Coronary artery (tissue), 2 donors: Measurements from ENCODE around the gene MBLAC1.

Source experiments
- DNase-seq: peaks from one replicate; pipeline ENCODE4 v3.0.0-alpha.2; 2017; ENCODE audit warnings: low spot score
- H3K27ac ChIP-seq, 2 donors: fragments of 200-600 bp; sonication (generic); one replicate each; pipeline ENCODE4 v1.5.1; 2016 to 2019
- H3K4me3 ChIP-seq: fragments of 200-600 bp; sonication (generic); 2 replicates; pipeline ENCODE4 v1.5.1; 2016; ENCODE audit warnings: mild to moderate bottlenecking, moderate library complexity
- TF ChIP-seq, protein P1 (sequence below): fragments of 200-600 bp; sonication (generic); IDR thresholded peaks from one replicate; pipeline ENCODE4 v1.5.1; 2019; ENCODE audit warnings: antibody characterized with exemption

MBLAC1 gene

GRCh38 chr7:100091411-100092181, 35.2 kb upstream of the MBLAC1 start:
- no peak overlapping the region for H3K27ac ChIP-seq
- TF ChIP-seq, protein P1, sequence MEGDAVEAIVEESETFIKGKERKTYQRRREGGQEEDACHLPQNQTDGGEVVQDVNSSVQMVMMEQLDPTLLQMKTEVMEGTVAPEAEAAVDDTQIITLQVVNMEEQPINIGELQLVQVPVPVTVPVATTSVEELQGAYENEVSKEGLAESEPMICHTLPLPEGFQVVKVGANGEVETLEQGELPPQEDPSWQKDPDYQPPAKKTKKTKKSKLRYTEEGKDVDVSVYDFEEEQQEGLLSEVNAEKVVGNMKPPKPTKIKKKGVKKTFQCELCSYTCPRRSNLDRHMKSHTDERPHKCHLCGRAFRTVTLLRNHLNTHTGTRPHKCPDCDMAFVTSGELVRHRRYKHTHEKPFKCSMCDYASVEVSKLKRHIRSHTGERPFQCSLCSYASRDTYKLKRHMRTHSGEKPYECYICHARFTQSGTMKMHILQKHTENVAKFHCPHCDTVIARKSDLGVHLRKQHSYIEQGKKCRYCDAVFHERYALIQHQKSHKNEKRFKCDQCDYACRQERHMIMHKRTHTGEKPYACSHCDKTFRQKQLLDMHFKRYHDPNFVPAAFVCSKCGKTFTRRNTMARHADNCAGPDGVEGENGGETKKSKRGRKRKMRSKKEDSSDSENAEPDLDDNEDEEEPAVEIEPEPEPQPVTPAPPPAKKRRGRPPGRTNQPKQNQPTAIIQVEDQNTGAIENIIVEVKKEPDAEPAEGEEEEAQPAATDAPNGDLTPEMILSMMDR: no peak
- no peak for DNase-seq
- H3K4me3 ChIP-seq: no peak overlapping the region

DNA sequence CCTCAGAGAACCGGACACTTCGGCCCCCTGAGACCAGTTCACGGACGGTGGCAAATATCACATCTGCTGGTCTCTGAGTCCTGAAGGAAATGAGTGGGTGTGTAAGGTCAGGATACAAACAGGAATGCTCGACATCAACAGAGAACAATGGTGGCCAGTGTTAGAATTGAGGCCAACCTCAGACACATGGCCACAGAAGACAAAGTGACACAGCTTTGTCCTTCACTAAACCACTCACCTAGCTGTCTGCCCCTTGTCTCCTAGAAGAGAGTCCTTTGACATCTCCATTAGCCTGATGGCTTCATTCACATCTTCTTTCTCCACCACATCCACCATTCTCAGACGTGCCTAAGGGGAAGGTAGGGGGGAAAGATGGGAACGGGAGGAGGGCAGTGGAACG, 33.7 kb upstream of the MBLAC1 start:
- DNase-seq: no peak
- Histone ChIP-seq H3K4me3 (no peak overlapping the region), H3K27ac (no peak overlapping the region)
- TF ChIP-seq, protein P1: no peak

- Histone ChIP-seq H3K4me3 (no peak overlapping the region), H3K27ac (no peak overlapping the region)
- no peak for DNase-seq
- TF ChIP-seq, protein P1: no peak
These were observed 33.3 kb upstream of the MBLAC1 start for GRCh38 chr7:100093498-100093897.

GRCh38 chr7:100093925-100094486, 32.8 kb upstream of the MBLAC1 start:
- H3K4me3 ChIP-seq: no peak overlapping the region
- H3K27ac ChIP-seq: no peak overlapping the region
- TF ChIP-seq, protein P1: no peak
- DNase-seq: no peak

DNA sequence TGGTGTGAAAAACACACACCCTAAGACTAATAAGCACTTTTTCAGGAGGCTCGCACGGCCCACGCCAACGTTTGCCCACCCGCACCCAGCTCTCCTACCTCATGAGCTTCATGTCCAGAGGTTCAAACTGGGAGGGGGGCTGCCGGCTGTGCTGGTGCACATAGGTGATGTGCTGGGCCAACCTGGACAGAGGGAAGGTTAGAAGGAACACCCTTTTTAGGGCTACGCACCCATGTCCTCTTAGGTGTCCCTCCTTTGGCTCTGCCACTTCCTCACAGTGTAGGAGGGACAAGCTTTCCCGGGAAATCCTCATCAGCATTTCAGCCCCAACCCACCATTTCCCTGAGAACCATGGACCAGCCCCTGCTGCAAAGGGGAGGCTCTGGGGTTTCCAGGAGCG, 31.5 kb upstream of the MBLAC1 start:
- Histone ChIP-seq H3K27ac (no peak overlapping the region), H3K4me3 (no peak overlapping the region)
- TF ChIP-seq, protein P1: no peak
- DNase-seq: no peak

- Histone ChIP-seq H3K27ac (no peak overlapping the region), H3K4me3 (no peak overlapping the region)
- TF ChIP-seq, protein P1: no peak
- DNase-seq: no peak
These were observed 31.1 kb upstream of the MBLAC1 start for GRCh38 chr7:100095704-100096103.

GRCh38 chr7:100098913-100099312, 27.9 kb upstream of the MBLAC1 start:
- TF ChIP-seq, protein P1: no peak
- no peak overlapping the region for H3K4me3 ChIP-seq
- DNase-seq: no peak
- no peak overlapping the region for H3K27ac ChIP-seq
